H1 (cell line): Measurements from ENCODE around the gene SPOCK1. TPM values are rescaled to one million over a fixed set of nuclear protein-coding genes. Genes with fewer than 3 reads are reported as not detected.

Experiments
- CTCF ChIA-PET: fragments of 300-600 bp; sonication (Branson Sonifier 250); formaldehyde crosslinking; loops from one replicate; lab custom pipeline; 2021; ENCODE audit not compliant: partially characterized antibody; lab: Charles Lee
- POLR2A ChIA-PET: fragments of 300-600 bp; sonication (Branson Sonifier 250); formaldehyde crosslinking; loops from one replicate; lab custom pipeline; 2021; ENCODE audit warnings: inconsistent platforms; ENCODE audit not compliant: partially characterized antibody; lab: Charles Lee
- DNase-seq, 2 experiments: peaks; one replicate each; pipeline versions ENCODE4 v3.0.0 to v3.0.0-alpha.2; 2010 to 2022; ENCODE audit warnings: low spot score in 2 of 2, low read depth in 1 of 2, mixed read lengths in 1 of 2
- FAIRE-seq: peaks from 2 replicates; lab custom pipeline; 2011; peaks lifted over from hg19 to GRCh38; lab: Jason Lieb, UNC
- H2AFZ ChIP-seq: 2 replicates; pipeline ENCODE4 v1.8.1; 2012; ENCODE audit warnings: low read length, inconsistent platforms
- H2AK5ac ChIP-seq: 2 replicates; pipeline ENCODE4 v1.6.1; 2013; ENCODE audit warnings: low read depth, low read length
- H2BK120ac ChIP-seq: replicated peaks from 2 replicates; pipeline ENCODE3; 2013; ENCODE audit warnings: low read depth, low read length, inconsistent platforms
- H2BK12ac ChIP-seq: 2 replicates; pipeline ENCODE4 v1.6.1; 2013; ENCODE audit warnings: low read depth, low read length
- H2BK15ac ChIP-seq: 2 replicates; pipeline ENCODE4 v1.6.1; 2013; ENCODE audit warnings: low read length
- H2BK20ac ChIP-seq: 2 replicates; pipeline ENCODE4 v1.6.1; 2013; ENCODE audit warnings: low read length
- H2BK5ac ChIP-seq: 2 replicates; pipeline ENCODE4 v1.6.1; 2013; ENCODE audit warnings: low read depth, low read length
- H3K14ac ChIP-seq: 2 replicates; pipeline ENCODE4 v1.6.1; 2013; ENCODE audit warnings: inconsistent platforms; ENCODE audit not compliant: insufficient read length
- H3K18ac ChIP-seq: 2 replicates; pipeline ENCODE4 v1.6.1; 2013; ENCODE audit warnings: low read length; ENCODE audit errors: extremely low read depth
- H3K23ac ChIP-seq: 2 replicates; pipeline ENCODE4 v1.6.1; 2013; ENCODE audit warnings: inconsistent platforms; ENCODE audit not compliant: insufficient read length
- H3K23me2 ChIP-seq: 2 replicates; pipeline ENCODE4 v1.6.1; 2013; ENCODE audit warnings: low read depth, low read length
- H3K27ac ChIP-seq: 2 replicates; pipeline ENCODE4 v1.6.1; 2011; ENCODE audit warnings: low read depth, low read length, inconsistent platforms
- H3K27me3 ChIP-seq, 4 experiments: replicated peaks in 1 of 4; 1 replicate in 1 of 4; 2 replicates in 3 of 4; pipeline versions ENCODE4 v1.6.1 to v1.8.1; 2011 to 2013; ENCODE audit warnings: low read length in 3 of 4, mild to moderate bottlenecking in 3 of 4, inconsistent platforms in 2 of 4, mixed read lengths in 2 of 4, moderate library complexity in 1 of 4; ENCODE audit not compliant: control insufficient read depth in 3 of 4, insufficient read depth in 3 of 4; ENCODE audit errors: extremely low read depth in 1 of 4
- H3K36me3 ChIP-seq, 4 experiments: 2 replicates each; pipeline versions ENCODE4 v1.6.1 to v1.8.1; 2011 to 2013; ENCODE audit warnings: mild to moderate bottlenecking in 4 of 4, low read length in 3 of 4, moderate library complexity in 2 of 4, control low read depth in 1 of 4, inconsistent platforms in 1 of 4; ENCODE audit not compliant: insufficient read depth in 4 of 4, control insufficient read depth in 2 of 4
- H3K4ac ChIP-seq: replicated peaks from 2 replicates; pipeline ENCODE3; 2013; ENCODE audit warnings: low read length, low read depth, mixed read lengths, inconsistent platforms; ENCODE audit not compliant: insufficient read length
- H3K4me1 ChIP-seq, 4 experiments: replicated peaks in 1 of 4; 1 replicate in 1 of 4; 2 replicates in 3 of 4; pipeline versions ENCODE4 v1.6.1 to v1.8.1; 2011 to 2013; ENCODE audit warnings: low read length in 3 of 4, inconsistent platforms in 2 of 4, mixed read lengths in 1 of 4; ENCODE audit not compliant: insufficient read depth in 4 of 4, control insufficient read depth in 3 of 4
- H3K4me2 ChIP-seq, 2 experiments: 2 replicates each; pipeline versions ENCODE4 v1.6.1 to v1.8.1; 2011 to 2013; ENCODE audit warnings: low read depth in 2 of 2, low read length in 2 of 2, control low read depth in 1 of 2, inconsistent platforms in 1 of 2, mild to moderate bottlenecking in 1 of 2; ENCODE audit not compliant: insufficient read depth in 1 of 2
- H3K4me3 ChIP-seq, 4 experiments: fragments of 200-600, 300-600 bp in 1 of 4; sonication (generic), shearing (Covaris generic), sonication (Bioruptor Twin) in 1 of 4; 2 replicates each; pipeline versions ENCODE4 v1.5.1 to v1.8.1; 2011 to 2016; ENCODE audit warnings: low read length in 4 of 4, low read depth in 3 of 4, control low read depth in 2 of 4, inconsistent platforms in 2 of 4, mild to moderate bottlenecking in 2 of 4, mixed read lengths in 1 of 4, moderate library complexity in 1 of 4; ENCODE audit not compliant: insufficient read depth in 2 of 4; ENCODE audit errors: extremely low read depth in 1 of 4
- H3K56ac ChIP-seq: replicated peaks from 2 replicates; pipeline ENCODE3; 2013; ENCODE audit warnings: low read depth, mild to moderate bottlenecking, mixed read lengths, low read length, inconsistent platforms; ENCODE audit not compliant: insufficient read length
- H3K79me1 ChIP-seq: 2 replicates; pipeline ENCODE4 v1.6.1; 2013; ENCODE audit warnings: low read depth, low read length, control low read depth
- H3K79me2 ChIP-seq, 2 experiments: 2 replicates each; pipeline versions ENCODE4 v1.6.1 to v1.8.1; 2012 to 2013; ENCODE audit warnings: low read length in 2 of 2, mild to moderate bottlenecking in 2 of 2, inconsistent platforms in 1 of 2; ENCODE audit not compliant: insufficient read depth in 2 of 2, control insufficient read depth in 1 of 2
- H3K9ac ChIP-seq, 4 experiments: replicated peaks in 1 of 4; 1 replicate in 1 of 4; 2 replicates in 3 of 4; pipeline versions ENCODE4 v1.6.1 to v1.8.1; 2011 to 2013; ENCODE audit warnings: low read depth in 3 of 4, low read length in 3 of 4, control low read depth in 2 of 4, mild to moderate bottlenecking in 2 of 4, moderate library complexity in 2 of 4, inconsistent platforms in 1 of 4; ENCODE audit errors: extremely low read depth in 1 of 4
- H3K9me3 ChIP-seq, 2 experiments: 2 replicates each; pipeline versions ENCODE4 v1.6.1 to v1.8.1; 2012 to 2013; ENCODE audit warnings: mild to moderate bottlenecking in 2 of 2, moderate library complexity in 2 of 2, control low read depth in 1 of 2, inconsistent platforms in 1 of 2, low read depth in 1 of 2, low read length in 1 of 2, mixed read lengths in 1 of 2; ENCODE audit not compliant: insufficient read depth in 2 of 2
- H4K20me1 ChIP-seq, 2 experiments: replicated peaks in 1 of 2; 2 replicates each; pipeline versions ENCODE3 to v1.8.1; 2011 to 2013; ENCODE audit warnings: inconsistent platforms in 2 of 2, low read length in 2 of 2, mild to moderate bottlenecking in 1 of 2; ENCODE audit not compliant: insufficient read depth in 2 of 2, control insufficient read depth in 1 of 2
- H4K5ac ChIP-seq: 2 replicates; pipeline ENCODE4 v1.6.1; 2013; ENCODE audit warnings: low read length, low read depth, mixed read lengths, inconsistent platforms; ENCODE audit not compliant: insufficient read length
- H4K8ac ChIP-seq: 2 replicates; pipeline ENCODE4 v1.8.0; 2013; ENCODE audit warnings: mild to moderate bottlenecking, moderate library complexity, low read length, inconsistent platforms; ENCODE audit not compliant: insufficient read depth; ENCODE audit errors: extremely low read depth
- H4K91ac ChIP-seq: replicated peaks from 2 replicates; pipeline ENCODE3; 2013; ENCODE audit warnings: low read length, mixed read lengths, inconsistent platforms; ENCODE audit not compliant: insufficient read length
- CHD1 ChIP-seq: IDR thresholded peaks from 2 replicates; pipeline ENCODE4 v1.6.1; 2012; ENCODE audit warnings: low read depth, low read length, improper control_type of control experiment
- JUN ChIP-seq: IDR thresholded peaks from 2 replicates; pipeline ENCODE4 v1.6.1; 2011; ENCODE audit warnings: low read depth, mild to moderate bottlenecking, improper control_type of control experiment, low read length
- RBBP5 ChIP-seq: IDR thresholded peaks from 2 replicates; pipeline ENCODE4 v1.7.1; 2012; ENCODE audit warnings: low read depth, mild to moderate bottlenecking, inconsistent platforms, low read length, moderate library complexity, borderline replicate concordance
- RFX5 ChIP-seq: IDR thresholded peaks from 2 replicates; pipeline ENCODE4 v1.6.1; 2011; ENCODE audit warnings: low read depth, low read length, improper control_type of control experiment, borderline replicate concordance
- SUZ12 ChIP-seq: fragments of 200-600 bp; sonication (generic); IDR thresholded peaks from 2 replicates; pipeline ENCODE4 v1.6.1; 2012; ENCODE audit warnings: mild to moderate bottlenecking, inconsistent platforms, low read length, moderate library complexity, mixed read lengths
- TEAD4 ChIP-seq: IDR thresholded peaks from 2 replicates; pipeline ENCODE4 v1.6.1; 2012; ENCODE audit warnings: low read depth, low read length, inconsistent platforms, mixed read lengths
- WGBS, 2 experiments: shearing (Covaris generic) in 1 of 2; methylation state at CpG; one replicate each; pipeline versions ENCODE4 v1.1.6 to v1.1.7; 2013 to 2015; ENCODE audit warnings: low lambda C conversion rate in 2 of 2, mixed read lengths in 2 of 2, inconsistent platforms in 1 of 2, low coverage in 1 of 2, missing lambda C conversion rate in 1 of 2; ENCODE audit not compliant: insufficient replicate concordance in 2 of 2, insufficient coverage in 1 of 2, insufficient read length in 1 of 2; ENCODE audit errors: extremely low coverage in 1 of 2, missing lambda C conversion rate in 1 of 2; 5-methylcytosine and 5-hydroxymethylcytosine counted together
- polyA plus RNA-seq, 7 experiments: library from polyadenylated mRNA; depleted of rRNA in 3 of 7; stranded (reverse) in 5 of 7; unstranded in 2 of 7; fragments of >200 nt in 5 of 7; fragments of 200-250 nt in 2 of 7; gene quantifications; 1 replicate in 5 of 7; 2 replicates in 1 of 7; 4 replicates in 1 of 7; pipeline versions ENCODE4 v1.2.1 to v1.2.3, GENCODE V29; 2011 to 2013; ENCODE audit warnings: missing spikeins in 2 of 7, mixed read lengths in 2 of 7
- total RNA-seq: library from RNA; stranded (reverse); fragmentation: NEBNext Ultra II Directional; extraction: Animal tissue kit (Norgen Biotek cat#: 25700); gene quantifications from 2 replicates; pipeline ENCODE4 v1.2.1, GENCODE V29; 2021
- TF ChIP-seq, protein P1 (sequence below), 3 experiments: IDR thresholded peaks; 1 replicate in 2 of 3; 2 replicates in 1 of 3; pipeline versions ENCODE4 v1.5.1 to v1.6.1; 2011; ENCODE audit warnings: low read length in 3 of 3, mild to moderate bottlenecking in 3 of 3, inconsistent platforms in 2 of 3, low read depth in 1 of 3, moderate library complexity in 1 of 3; ENCODE audit not compliant: insufficient read depth in 1 of 3; ENCODE audit errors: control extremely low read depth in 1 of 3
- TF ChIP-seq, protein P2 (sequence below): IDR thresholded peaks from 2 replicates; pipeline ENCODE4 v1.6.1; 2012; ENCODE audit warnings: low read length, inconsistent platforms
- TF ChIP-seq, protein P3 (sequence below): IDR thresholded peaks from 2 replicates; pipeline ENCODE4 v1.6.1; 2011; ENCODE audit warnings: low read depth, mild to moderate bottlenecking, low read length; ENCODE audit not compliant: insufficient read depth

The SPOCK1 gene
- total and polyA plus RNA-seq, 2 of the 8 experiments (the other 6 are each of a cell fraction or from before 2014, with no cell fraction given): 6.9 to 18.1 TPM

DNA sequence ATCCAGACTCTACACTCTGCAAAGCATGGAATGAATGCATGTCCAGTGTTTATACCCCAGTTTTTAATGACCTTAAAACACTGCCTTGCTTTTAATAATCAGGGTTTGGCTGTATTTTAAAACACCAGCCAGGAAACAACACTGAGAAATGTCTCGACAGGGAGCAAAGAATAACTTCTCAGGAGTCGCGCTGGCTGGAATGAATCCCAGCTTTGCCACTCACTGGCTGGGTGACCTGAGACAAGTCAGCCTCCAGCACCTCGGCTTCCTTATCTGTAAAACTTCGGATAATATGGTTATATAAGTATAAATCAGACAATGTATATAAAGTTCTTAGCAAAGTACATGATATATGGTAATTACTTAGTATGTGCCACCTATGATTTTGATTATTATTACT lies 505.0 kb downstream of the SPOCK1 start:
- FAIRE-seq (no peak), DNase-seq (no peak)
- no peak overlapping the region for H4K5ac ChIP-seq
- no peaks in the 10 kb centered on the region for H4K20me1 ChIP-seq
- H3K4me3 ChIP-seq: no peak overlapping the region
- H2AFZ ChIP-seq: no peak overlapping the region
- H2BK120ac ChIP-seq: no peak overlapping the region
- H2BK5ac ChIP-seq: no peak overlapping the region
- no peak overlapping the region for H3K9ac ChIP-seq
- no peaks in the 10 kb centered on the region for H3K23me2 ChIP-seq
- ChIA-PET CTCF (no interaction called here), POLR2A (interaction anchor here (0.7 kb wide), 1 partner anchor 11 kb away, joined by 4 read pairs; no protein-coding TSS in a partner anchor)
- no peaks in the 10 kb centered on the region for H3K79me1 ChIP-seq
- no peak overlapping the region for H2BK12ac ChIP-seq
- 98% methylated on average over 5 of the region's 5 CpGs; no CpG with 5 or more reads in 1 of the 2 experiments for WGBS, 2 experiments
- no peak overlapping the region for H4K91ac ChIP-seq
- H3K27ac ChIP-seq: no peak overlapping the region
- H2AK5ac ChIP-seq: no peak overlapping the region
- no peaks in the 10 kb centered on the region for H3K4me1 ChIP-seq
- no peak overlapping the region for H3K56ac ChIP-seq
- H3K4me2 ChIP-seq: no peak overlapping the region
- H2BK20ac ChIP-seq: no peak overlapping the region
- no peak overlapping the region for H3K18ac ChIP-seq
- no peak overlapping the region for H3K14ac ChIP-seq
- H3K23ac ChIP-seq: no peak overlapping the region
- no peak overlapping the region for H3K4ac ChIP-seq
- H4K8ac ChIP-seq: no peak overlapping the region
- H3K79me2 ChIP-seq: no peaks in the 10 kb centered on the region
- H3K27me3 ChIP-seq: no peaks in the 10 kb centered on the region
- no peak overlapping the region for H2BK15ac ChIP-seq
- H3K9me3 ChIP-seq: no peaks in the 10 kb centered on the region
- H3K36me3 ChIP-seq: no peaks in the 10 kb centered on the region
- no peak for TF ChIP-seq SUZ12
- no peak for TF ChIP-seq CHD1
- TF ChIP-seq JUN: no peak
- TF ChIP-seq, protein P1, sequence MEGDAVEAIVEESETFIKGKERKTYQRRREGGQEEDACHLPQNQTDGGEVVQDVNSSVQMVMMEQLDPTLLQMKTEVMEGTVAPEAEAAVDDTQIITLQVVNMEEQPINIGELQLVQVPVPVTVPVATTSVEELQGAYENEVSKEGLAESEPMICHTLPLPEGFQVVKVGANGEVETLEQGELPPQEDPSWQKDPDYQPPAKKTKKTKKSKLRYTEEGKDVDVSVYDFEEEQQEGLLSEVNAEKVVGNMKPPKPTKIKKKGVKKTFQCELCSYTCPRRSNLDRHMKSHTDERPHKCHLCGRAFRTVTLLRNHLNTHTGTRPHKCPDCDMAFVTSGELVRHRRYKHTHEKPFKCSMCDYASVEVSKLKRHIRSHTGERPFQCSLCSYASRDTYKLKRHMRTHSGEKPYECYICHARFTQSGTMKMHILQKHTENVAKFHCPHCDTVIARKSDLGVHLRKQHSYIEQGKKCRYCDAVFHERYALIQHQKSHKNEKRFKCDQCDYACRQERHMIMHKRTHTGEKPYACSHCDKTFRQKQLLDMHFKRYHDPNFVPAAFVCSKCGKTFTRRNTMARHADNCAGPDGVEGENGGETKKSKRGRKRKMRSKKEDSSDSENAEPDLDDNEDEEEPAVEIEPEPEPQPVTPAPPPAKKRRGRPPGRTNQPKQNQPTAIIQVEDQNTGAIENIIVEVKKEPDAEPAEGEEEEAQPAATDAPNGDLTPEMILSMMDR (IDR thresholded peaks at IDR 0.05; ENCODE audit: control extremely low read depth in 1 of 3, insufficient read depth in 1 of 3, low read depth in 1 of 3, low read length in 3 of 3): no peak
- TF ChIP-seq, protein P2, sequence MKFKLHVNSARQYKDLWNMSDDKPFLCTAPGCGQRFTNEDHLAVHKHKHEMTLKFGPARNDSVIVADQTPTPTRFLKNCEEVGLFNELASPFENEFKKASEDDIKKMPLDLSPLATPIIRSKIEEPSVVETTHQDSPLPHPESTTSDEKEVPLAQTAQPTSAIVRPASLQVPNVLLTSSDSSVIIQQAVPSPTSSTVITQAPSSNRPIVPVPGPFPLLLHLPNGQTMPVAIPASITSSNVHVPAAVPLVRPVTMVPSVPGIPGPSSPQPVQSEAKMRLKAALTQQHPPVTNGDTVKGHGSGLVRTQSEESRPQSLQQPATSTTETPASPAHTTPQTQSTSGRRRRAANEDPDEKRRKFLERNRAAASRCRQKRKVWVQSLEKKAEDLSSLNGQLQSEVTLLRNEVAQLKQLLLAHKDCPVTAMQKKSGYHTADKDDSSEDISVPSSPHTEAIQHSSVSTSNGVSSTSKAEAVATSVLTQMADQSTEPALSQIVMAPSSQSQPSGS: no peak
- no peak for TF ChIP-seq RFX5
- TF ChIP-seq RBBP5: no peak
- TF ChIP-seq TEAD4: no peak
- TF ChIP-seq, protein P3, sequence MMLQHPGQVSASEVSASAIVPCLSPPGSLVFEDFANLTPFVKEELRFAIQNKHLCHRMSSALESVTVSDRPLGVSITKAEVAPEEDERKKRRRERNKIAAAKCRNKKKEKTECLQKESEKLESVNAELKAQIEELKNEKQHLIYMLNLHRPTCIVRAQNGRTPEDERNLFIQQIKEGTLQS: no peak
